Measurements from ENCODE around the gene HIVEP3. TPM values are rescaled to one million over a fixed set of nuclear protein-coding genes. Genes with fewer than 3 reads are reported as not detected.

HIVEP3 gene
- 2.6 to 3.9 TPM (median 3.1 TPM) in 5 replicates for total RNA-seq (2022; extraction: Qiagen RNA extraction; ENCODE audit: low read depth)

DNA sequence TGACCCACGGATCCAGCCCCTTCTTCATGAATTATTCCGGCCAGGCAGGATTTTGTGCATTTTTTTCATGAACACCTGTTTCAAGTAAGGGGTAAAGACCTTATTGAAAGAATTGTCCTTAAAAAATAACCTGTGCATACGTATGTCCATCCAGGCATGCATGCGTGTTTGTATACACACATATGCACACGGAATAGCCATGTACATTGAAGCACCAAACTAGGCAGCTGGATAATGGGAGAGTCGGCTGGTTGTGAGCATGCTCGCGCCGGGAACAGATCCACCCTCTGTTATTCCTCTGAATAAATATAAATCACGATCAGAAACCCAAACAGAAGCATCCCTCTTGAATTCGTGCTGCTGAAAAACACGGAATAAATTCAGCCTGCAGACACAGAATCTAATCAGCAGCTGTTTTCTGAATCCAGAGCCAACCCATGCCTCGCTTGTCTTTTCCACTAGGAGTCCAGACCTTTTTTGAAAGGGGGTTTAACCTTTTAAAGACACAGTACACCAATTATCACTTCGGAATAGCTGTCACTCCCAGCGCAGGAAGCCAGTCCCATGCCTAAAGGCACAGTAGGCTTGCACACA lies at the start of gene HIVEP3:
Gene HIVEP3, minus strand, starts transcription at position 473 of the 594 bp plus-strand sequence.

GRCh38 chr1:41484402-41485241 lies 434.1 kb downstream of the HIVEP3 start, which contains the start of gene EDN2:
Gene EDN2 (minus strand): TSS chr1:41484683. CDS start chr1:41484601, 82 bp downstream.

Other genes starting within 250 kb of the HIVEP3 start
- gene GUCA2B, start 234.5 kb upstream of the HIVEP3 start, total RNA-seq (2022; extraction: Qiagen RNA extraction; ENCODE audit: low read depth): not detected in 5 replicates
- not detected in 5 replicates for gene GUCA2A, start 245.8 kb upstream of the HIVEP3 start, total RNA-seq (2022; extraction: Qiagen RNA extraction; ENCODE audit: low read depth)